Stomach (tissue), 9 donors: Measurements from ENCODE around the gene LRRC7. TPM values are rescaled to one million over a fixed set of nuclear protein-coding genes. Genes with fewer than 3 reads are reported as not detected.

Experiments
- DNase-seq, 2 donors: peaks; one replicate each; pipeline versions ENCODE4 v3.0.0 to v3.0.0-alpha.2; 2013 to 2019
- H3K27ac ChIP-seq, 5 donors: fragments of 200-600 bp in 4 of 5; sonication (generic) in 4 of 5; one replicate each; pipeline ENCODE4 v1.5.1; 2013 to 2019; ENCODE audit warnings: mild to moderate bottlenecking in 1 of 5, moderate library complexity in 1 of 5
- H3K27me3 ChIP-seq, 3 donors: fragments of 200-600 bp; sonication (generic); one replicate each; pipeline ENCODE4 v1.5.1; 2017 to 2019; ENCODE audit warnings: mixed run types in 1 of 3
- H3K36me3 ChIP-seq, 4 donors: fragments of 200-600 bp; sonication (generic); 1 replicate in 3 of 4; 2 replicates in 1 of 4; pipeline ENCODE4 v1.5.1; 2016 to 2019
- H3K4me1 ChIP-seq, 4 donors: fragments of 200-600 bp; sonication (generic); one replicate each; pipeline ENCODE4 v1.5.1; 2016 to 2019
- H3K4me3 ChIP-seq, 4 donors: fragments of 200-600 bp; sonication (generic) in 3 of 4; one replicate each; pipeline ENCODE4 v1.5.1; 2016 to 2019; ENCODE audit warnings: mild to moderate bottlenecking in 1 of 4
- H3K9me3 ChIP-seq, 4 donors: fragments of 200-600 bp; sonication (generic); one replicate each; pipeline ENCODE4 v1.5.1; 2016 to 2019
- EP300 ChIP-seq: sonication (generic); formaldehyde crosslinking; IDR thresholded peaks from one replicate; pipeline ENCODE4 v1.6.1; 2017; ENCODE audit warnings: antibody characterized with exemption
- POLR2A ChIP-seq, 4 donors: fragments of 450-650 bp; IDR thresholded peaks; one replicate each; pipeline ENCODE4 v1.6.1; 2016; ENCODE audit warnings: antibody characterized with exemption in 4 of 4, control low read depth in 2 of 4, mild to moderate bottlenecking in 1 of 4, moderate library complexity in 1 of 4
- POLR2AphosphoS5 ChIP-seq, 3 donors: sonication (generic); formaldehyde crosslinking; IDR thresholded peaks; one replicate each; pipeline ENCODE4 v1.6.1; 2016; ENCODE audit warnings: antibody characterized with exemption in 3 of 3
- WGBS, 5 donors: extraction: QIAGEN DNeasy Blood & Tissue Kit in 3 of 5; methylation state at CpG; one replicate each; pipeline versions ENCODE4 v1.1.5 to v1.1.7; 2013 to 2018; 5-methylcytosine and 5-hydroxymethylcytosine counted together
- intact Hi-C: fragments of 100-400 bp; cut with DNase I; formaldehyde crosslinking; loops from one replicate; pipeline ENCODE4 v1.15.1; 2023; ENCODE audit warnings: low total_unique reads
- polyA plus RNA-seq, 3 donors: library from polyadenylated mRNA; stranded (reverse); fragments of 200-250 nt; gene quantifications; one replicate each; pipeline ENCODE4 v1.2.3, GENCODE V29; 2013
- total RNA-seq, 5 donors: library from RNA; depleted of rRNA; stranded (reverse); fragments of >200 nt; gene quantifications; one replicate each; pipeline versions ENCODE4 v1.1.0 to v1.2.3, GENCODE V29; 2014 to 2016
- TF ChIP-seq, protein P1 (sequence below), 7 experiments: fragments of 450-650 bp in 4 of 7; fragments of 200-600 bp in 3 of 7; sonication (generic) in 3 of 7; IDR thresholded peaks; one replicate each; pipeline ENCODE4 v1.5.1; 2016 to 2019; ENCODE audit warnings: antibody characterized with exemption in 7 of 7, control low read depth in 2 of 7, mild to moderate bottlenecking in 1 of 7
- donor health status: healthy with polysubstance abuse.
- donor health status: Bipolar disorder and iron deficiency.
- donor health status: healthy.

The LRRC7 gene
- total and polyA plus RNA-seq, 8 donors, result 0.06 to 22.4 (median 0.31) TPM; not detected in 1

GRCh38 chr1:70140894-70141293, 573.2 kb downstream of the LRRC7 start:
- Histone ChIP-seq H3K9me3 (no peaks in the 10 kb centered on the region), H3K36me3 (peaks cover 5 to 17% (median 12%) of the 10 kb centered on the region in 4 donors), H3K4me3 (no peak overlapping the region), H3K27me3 (no peaks in the 10 kb centered on the region), H3K4me1 (peaks cover 0 to 25% (median 10%) of the 10 kb centered on the region in 4 donors), H3K27ac (no peak overlapping the region)
- DNase-seq, result no peak
- TF ChIP-seq EP300, result no peak
- no peak for TF ChIP-seq POLR2AphosphoS5 (IDR thresholded peaks at IDR 0.05)
- TF ChIP-seq, protein P1, sequence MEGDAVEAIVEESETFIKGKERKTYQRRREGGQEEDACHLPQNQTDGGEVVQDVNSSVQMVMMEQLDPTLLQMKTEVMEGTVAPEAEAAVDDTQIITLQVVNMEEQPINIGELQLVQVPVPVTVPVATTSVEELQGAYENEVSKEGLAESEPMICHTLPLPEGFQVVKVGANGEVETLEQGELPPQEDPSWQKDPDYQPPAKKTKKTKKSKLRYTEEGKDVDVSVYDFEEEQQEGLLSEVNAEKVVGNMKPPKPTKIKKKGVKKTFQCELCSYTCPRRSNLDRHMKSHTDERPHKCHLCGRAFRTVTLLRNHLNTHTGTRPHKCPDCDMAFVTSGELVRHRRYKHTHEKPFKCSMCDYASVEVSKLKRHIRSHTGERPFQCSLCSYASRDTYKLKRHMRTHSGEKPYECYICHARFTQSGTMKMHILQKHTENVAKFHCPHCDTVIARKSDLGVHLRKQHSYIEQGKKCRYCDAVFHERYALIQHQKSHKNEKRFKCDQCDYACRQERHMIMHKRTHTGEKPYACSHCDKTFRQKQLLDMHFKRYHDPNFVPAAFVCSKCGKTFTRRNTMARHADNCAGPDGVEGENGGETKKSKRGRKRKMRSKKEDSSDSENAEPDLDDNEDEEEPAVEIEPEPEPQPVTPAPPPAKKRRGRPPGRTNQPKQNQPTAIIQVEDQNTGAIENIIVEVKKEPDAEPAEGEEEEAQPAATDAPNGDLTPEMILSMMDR (IDR thresholded peaks at IDR 0.05), result no peak
- TF ChIP-seq POLR2A (IDR thresholded peaks at IDR 0.05), result no peak
- 70 to 86% (median 80%) methylated on average over 3 of the region's 3 CpGs for WGBS, 5 donors
- intact Hi-C loops, result no loop called here

DNA sequence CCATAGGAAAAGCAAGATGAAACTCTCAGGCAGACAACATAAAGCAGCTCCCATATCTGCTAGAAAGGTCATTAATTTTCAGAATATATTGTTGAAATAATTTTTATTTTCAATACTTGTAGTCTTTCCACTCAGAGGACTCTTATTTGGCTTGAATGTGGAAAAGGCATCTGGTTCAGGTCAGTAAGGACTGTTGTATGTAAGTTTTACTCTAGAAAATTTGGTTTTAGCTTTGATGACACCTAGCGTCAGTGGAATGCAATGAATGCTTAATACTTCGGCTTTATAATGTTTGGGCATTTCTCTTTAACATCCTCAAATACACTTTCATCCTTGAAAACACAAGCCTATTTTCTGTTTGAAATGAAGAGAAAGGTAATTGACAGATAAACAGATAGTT, 574.4 kb downstream of the LRRC7 start:
- Histone ChIP-seq H3K27ac (no peak overlapping the region), H3K4me1 (peaks cover 0 to 25% (median 10%) of the 10 kb centered on the region in 4 donors), H3K9me3 (no peaks in the 10 kb centered on the region), H3K4me3 (no peak overlapping the region), H3K27me3 (no peaks in the 10 kb centered on the region), H3K36me3 (peaks cover 9 to 23% (median 15%) of the 10 kb centered on the region in 4 donors)
- TF ChIP-seq, protein P1 (IDR thresholded peaks at IDR 0.05), result no peak
- TF ChIP-seq POLR2AphosphoS5 (IDR thresholded peaks at IDR 0.05), result no peak
- TF ChIP-seq EP300, result no peak
- TF ChIP-seq POLR2A (IDR thresholded peaks at IDR 0.05), result no peak
- peak in 1 of 2 donors; percentile 76 for DNase-seq
- WGBS, 5 donors, result 48 to 68% (median 60%) methylated on average over 2 of the region's 2 CpGs
- intact Hi-C loops, result no loop called here

DNA sequence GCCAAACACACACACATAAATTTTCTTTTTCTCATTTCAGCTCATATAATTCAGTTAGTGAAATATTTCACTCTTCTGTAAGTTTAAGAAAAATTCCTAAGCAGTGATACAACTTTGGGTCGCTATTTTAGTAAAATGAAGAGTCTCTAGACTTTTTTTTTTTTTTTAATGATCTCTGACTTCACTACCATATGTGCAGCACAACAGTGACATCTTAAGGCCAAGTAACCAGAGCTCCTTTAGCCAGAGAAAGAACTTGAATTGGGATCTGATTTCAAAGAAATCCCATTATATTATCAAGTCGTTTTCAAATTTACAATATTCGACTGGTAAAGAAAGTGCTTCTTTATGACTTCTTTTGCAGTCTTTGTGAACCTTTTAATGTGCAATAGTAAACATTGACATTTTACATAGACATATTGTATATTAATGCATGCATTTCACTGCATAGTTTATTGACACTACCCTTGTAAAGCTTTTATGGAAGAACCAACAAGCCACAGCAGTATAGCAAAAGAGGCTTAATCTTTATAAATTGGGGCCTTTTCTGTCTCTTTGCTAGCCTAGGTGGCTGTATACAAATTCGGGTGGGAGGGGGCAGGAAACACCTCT, 575.4 kb downstream of the LRRC7 start:
- Histone ChIP-seq H3K4me1 (peaks cover 0 to 25% (median 10%) of the 10 kb centered on the region in 4 donors), H3K27me3 (no peaks in the 10 kb centered on the region), H3K27ac (no peak overlapping the region), H3K4me3 (no peak overlapping the region), H3K9me3 (no peaks in the 10 kb centered on the region), H3K36me3 (peaks cover 9 to 33% (median 23%) of the 10 kb centered on the region in 4 donors)
- DNase-seq, result peak in 1 of 2 donors; percentile 62
- intact Hi-C loops, result no loop called here
- TF ChIP-seq, protein P1 (IDR thresholded peaks at IDR 0.05), result no peak
- no peak for TF ChIP-seq POLR2AphosphoS5 (IDR thresholded peaks at IDR 0.05)
- no peak for TF ChIP-seq EP300
- TF ChIP-seq POLR2A (IDR thresholded peaks at IDR 0.05), result no peak
- 57 to 66% (median 60%) methylated on average over 4 of the region's 4 CpGs for WGBS, 5 donors

DNA sequence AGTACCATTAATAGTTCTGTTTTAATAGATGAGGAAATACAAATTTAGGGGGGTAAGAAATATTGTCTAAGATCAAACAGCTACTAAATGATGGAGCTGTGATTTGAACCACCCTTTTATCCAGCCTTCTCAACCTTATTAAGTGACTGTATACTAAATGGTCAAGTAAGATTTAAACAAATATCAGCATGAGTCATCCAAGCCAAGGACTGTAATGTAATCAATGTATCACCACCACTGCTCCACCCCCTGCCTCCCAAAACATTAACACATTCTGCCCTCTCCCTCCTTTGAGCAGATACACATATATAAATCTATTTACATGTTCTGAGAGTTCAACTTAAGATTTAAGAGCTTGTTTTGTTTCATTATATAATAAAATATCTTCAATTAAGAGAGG, 578.8 kb downstream of the LRRC7 start:
- Histone ChIP-seq H3K4me3 (no peak overlapping the region), H3K27me3 (no peaks in the 10 kb centered on the region), H3K9me3 (no peaks in the 10 kb centered on the region), H3K27ac (no peak overlapping the region), H3K4me1 (peaks cover 0 to 9% (median 2%) of the 10 kb centered on the region in 4 donors), H3K36me3 (peaks cover 9 to 55% (median 41%) of the 10 kb centered on the region in 4 donors)
- intact Hi-C loops, result no loop called here
- peak in 1 of 2 donors; percentile 9 for DNase-seq
- TF ChIP-seq EP300 (no peak), POLR2AphosphoS5 (IDR thresholded peaks at IDR 0.05) (no peak), POLR2A (IDR thresholded peaks at IDR 0.05) (no peak)
- TF ChIP-seq, protein P1 (IDR thresholded peaks at IDR 0.05), result no peak
